ENCODE data around the gene CAV1. TPM values are rescaled to one million over a fixed set of nuclear protein-coding genes. Genes with fewer than 3 reads are reported as not detected.
A peak's percentile ranks its signal among the peaks of the same experiment; 100 is the strongest.

The CAV1 gene
- total and polyA plus RNA-seq, 12 donors = 93.0 to 364 (median 274) TPM

- Histone ChIP-seq H3K9me3 (peaks cover 0 to 5% (median 0%) of the 10 kb centered on the region in 11 donors), H3K4me3 (no peak overlapping the region), H3K27me3 (no peaks in the 10 kb centered on the region), H3K4me1 (peaks cover 4 to 41% (median 30%) of the 10 kb centered on the region in 9 donors), H3K36me3 (no peaks in the 10 kb centered on the region), H3K27ac (peak overlapping the region in 9 of 10 donors; percentile 15 to 80 (median 69))
- DNase-seq (no peak), ATAC-seq (peak in 6 of 8 donors; percentile 22 to 49 (median 38))
- 64 to 76% methylated on average over 4 of the region's 4 CpGs for WGBS, 2 donors
- intact Hi-C loops (cut with DNase I) = loop anchor here in 6 of 10 donors (2.0 to 10.0 kb wide), 7 partner anchors 47 to 397 kb away; partner anchors contain the start of gene CAV1 (in 1 of the 6)
- TF ChIP-seq CTCF (IDR thresholded peaks at IDR 0.05) = peak in 5 of 9 donors; percentile 11 to 42 (median 29)
These were observed 57.4 kb downstream of the CAV1 start for GRCh38 chr7:116582164-116582732.

- Histone ChIP-seq H3K27me3 (no peaks in the 10 kb centered on the region), H3K27ac (peak overlapping the region in 9 of 10 donors; percentile 40 to 80 (median 69)), H3K4me3 (peak overlapping the region in 4 of 10 donors; percentile 12 to 26 (median 19)), H3K4me1 (peaks cover 4 to 39% (median 25%) of the 10 kb centered on the region in 9 donors), H3K36me3 (no peaks in the 10 kb centered on the region), H3K9me3 (peaks cover 0 to 5% (median 0%) of the 10 kb centered on the region in 11 donors)
- no peak for TF ChIP-seq CTCF (IDR thresholded peaks at IDR 0.05)
- DNase-seq (peak in 1 of 2 donors; percentile 70), ATAC-seq (peak; percentile 84 to 92 (median 88))
- 26 to 31% methylated on average over 5 of the region's 5 CpGs for WGBS, 2 donors
- intact Hi-C loops (cut with DNase I) = loop anchor here in 6 of 10 donors (2.0 to 10.0 kb wide), 7 partner anchors 48 to 398 kb away; partner anchors contain the start of gene CAV1 (in 1 of the 6)
These were observed 58.1 kb downstream of the CAV1 start for GRCh38 chr7:116582806-116583444.

GRCh38 chr7:116583653-116584052, 58.8 kb downstream of the CAV1 start:
- Histone ChIP-seq H3K27me3 (no peaks in the 10 kb centered on the region), H3K4me3 (peak overlapping the region in 4 of 10 donors; percentile 12 to 26 (median 19)), H3K36me3 (no peaks in the 10 kb centered on the region), H3K27ac (peak overlapping the region in 8 of 10 donors; percentile 45 to 80 (median 70)), H3K4me1 (peaks cover 4 to 46% (median 30%) of the 10 kb centered on the region in 9 donors), H3K9me3 (peaks cover 0 to 2% (median 0%) of the 10 kb centered on the region in 11 donors)
- DNase-seq (no peak), ATAC-seq (no peak)
- whole genome bisulfite sequencing, 2 donors = 25 to 33% methylated on average over 1 of the region's 1 CpG
- intact Hi-C loops (cut with DNase I) = loop anchor here in 6 of 10 donors (2.0 to 10.0 kb wide), 7 partner anchors 49 to 399 kb away; partner anchors contain the start of gene CAV1 (in 1 of the 6)
- no peak for TF ChIP-seq CTCF (IDR thresholded peaks at IDR 0.05)

- H3K4me3 ChIP-seq = no peak overlapping the region
- no peaks in the 10 kb centered on the region for H3K36me3 ChIP-seq
- H3K4me1 ChIP-seq = peaks cover 4 to 49% (median 35%) of the 10 kb centered on the region in 9 donors
- WGBS, 2 donors = 75 to 79% methylated on average over 1 of the region's 1 CpG
- no peak for TF ChIP-seq CTCF (IDR thresholded peaks at IDR 0.05)
- no peaks in the 10 kb centered on the region for H3K9me3 ChIP-seq
- DNase-seq (no peak), ATAC-seq (no peak)
- peak overlapping the region in 2 of 10 donors; percentile 80 for H3K27ac ChIP-seq
- intact Hi-C loops (cut with DNase I) = loop anchor here in 8 of 10 donors (5.0 to 10.0 kb wide), 13 partner anchors 50 to 407 kb away; partner anchors contain the start of gene CAV1 (in 4 of the 8)
- H3K27me3 ChIP-seq = no peaks in the 10 kb centered on the region
These were observed 59.9 kb downstream of the CAV1 start for GRCh38 chr7:116584721-116585120.
